Measurements from ENCODE around the gene SMAD2.
"Not testable (repeated sequence)": the region's sequence is repeated elsewhere in the genome, so short reads cannot be mapped to it uniquely, and the experiment has no call there.

SMAD2 gene

GRCh38 chr18:47781561-47781960 lies 148.9 kb downstream of the SMAD2 start:
- no peak for DNase-seq

GRCh38 chr18:47780011-47780725 lies 150.3 kb downstream of the SMAD2 start:
- no peak for DNase-seq

- DNase-seq: no peak
Measured at GRCh38 chr18:47779381-47779780, 151.1 kb downstream of the SMAD2 start.

- DNase-seq: no peak
Measured at GRCh38 chr18:47777626-47778025, 152.8 kb downstream of the SMAD2 start.

- peak; percentile 12 for DNase-seq
Measured at GRCh38 chr18:47775961-47776360, 154.5 kb downstream of the SMAD2 start.

GRCh38 chr18:47773931-47774330 lies 156.5 kb downstream of the SMAD2 start:
- no peak for DNase-seq

GRCh38 chr18:47772374-47773248 lies 157.8 kb downstream of the SMAD2 start:
- no peak for DNase-seq

GRCh38 chr18:47771922-47772321 lies 158.5 kb downstream of the SMAD2 start:
- no peak for DNase-seq

GRCh38 chr18:47767699-47768098 lies 162.8 kb downstream of the SMAD2 start:
- DNase-seq: no peak

GRCh38 chr18:47767198-47767597 lies 163.3 kb downstream of the SMAD2 start:
- DNase-seq: not testable (repeated sequence)

All from NCI-H1092 (cell line).